Measurements from ENCODE around the gene G6PC1.
"Not testable (repeated sequence)": the region's sequence is repeated elsewhere in the genome, so short reads cannot be mapped to it uniquely, and the experiment has no call there.

G6PC1 gene

GRCh38 chr17:42901535-42902229 lies 1.1 kb downstream of the G6PC1 start:
- ChIA-PET POLR2A (no interaction called here), CTCF (no interaction called here)
- TF ChIP-seq TARDBP (IDR thresholded peaks at IDR 0.05) (no peak), NFRKB (IDR thresholded peaks at IDR 0.05) (no peak), CTBP1 (IDR thresholded peaks at IDR 0.05; ENCODE audit: borderline replicate concordance) (no peak), ZNF384 (IDR thresholded peaks at IDR 0.05) (no peak), ELF4 (IDR thresholded peaks at IDR 0.05) (no peak), FOXM1 (IDR thresholded peaks at IDR 0.05; ENCODE audit: borderline replicate concordance) (no peak), SUZ12 (IDR thresholded peaks at IDR 0.05) (no peak), BHLHE40 (IDR thresholded peaks at IDR 0.05; ENCODE audit: borderline replicate concordance) (no peak), LEF1 (IDR thresholded peaks at IDR 0.05; ENCODE audit: borderline replicate concordance) (no peak), SP1 (IDR thresholded peaks at IDR 0.05) (no peak), HDGF (IDR thresholded peaks at IDR 0.05; ENCODE audit: borderline replicate concordance) (no peak), FOXK2 (IDR thresholded peaks at IDR 0.05) (no peak), PKNOX1 (IDR thresholded peaks at IDR 0.05) (no peak), L3MBTL2 (conservative IDR thresholded peaks at IDR 0.05) (no peak), FOXA1 (IDR thresholded peaks at IDR 0.05) (no peak)

GRCh38 chr17:42904110-42904469 lies 3.5 kb downstream of the G6PC1 start:
- ChIA-PET CTCF (no interaction called here), POLR2A (no interaction called here)
- no peak for DNase-seq (ENCODE audit: extremely low spot score)
- TF ChIP-seq ZNF384 (IDR thresholded peaks at IDR 0.05) = no peak
- no peak for TF ChIP-seq FOXK2 (IDR thresholded peaks at IDR 0.05)
- TF ChIP-seq CTBP1 (IDR thresholded peaks at IDR 0.05; ENCODE audit: borderline replicate concordance) = no peak
- TF ChIP-seq TARDBP (IDR thresholded peaks at IDR 0.05) = no peak

More at GRCh38 chr17:42901535-42902229, 1.1 kb downstream of the G6PC1 start:
- DNase-seq (ENCODE audit: extremely low spot score) = no peak

GRCh38 chr17:42906772-42907446 lies 6.3 kb downstream of the G6PC1 start:
- ChIA-PET CTCF (no interaction called here), POLR2A (no interaction called here)
- TF ChIP-seq L3MBTL2 (conservative IDR thresholded peaks at IDR 0.05) = no peak
- no peak for TF ChIP-seq SP1 (IDR thresholded peaks at IDR 0.05)
- TF ChIP-seq PKNOX1 (IDR thresholded peaks at IDR 0.05) = no peak
- no peak for TF ChIP-seq BHLHE40 (IDR thresholded peaks at IDR 0.05; ENCODE audit: borderline replicate concordance)
- DNase-seq (ENCODE audit: extremely low spot score) = no peak

GRCh38 chr17:42908872-42909700 lies 8.5 kb downstream of the G6PC1 start:
- ChIA-PET CTCF (interaction anchor here (0.6 kb wide), 1 partner anchor 14 kb away, joined by 3 read pairs; no protein-coding TSS in a partner anchor), POLR2A (no interaction called here)
- no peak for DNase-seq (ENCODE audit: extremely low spot score)
- TF ChIP-seq ELF4 (IDR thresholded peaks at IDR 0.05) (no peak), FOXA1 (IDR thresholded peaks at IDR 0.05) (no peak), BHLHE40 (IDR thresholded peaks at IDR 0.05; ENCODE audit: borderline replicate concordance) (no peak), HDGF (IDR thresholded peaks at IDR 0.05; ENCODE audit: borderline replicate concordance) (no peak), CTBP1 (IDR thresholded peaks at IDR 0.05; ENCODE audit: borderline replicate concordance) (no peak), ARNT (IDR thresholded peaks at IDR 0.05) (no peak), SUZ12 (IDR thresholded peaks at IDR 0.05) (no peak), TARDBP (IDR thresholded peaks at IDR 0.05) (no peak), LEF1 (IDR thresholded peaks at IDR 0.05; ENCODE audit: borderline replicate concordance) (no peak), SP1 (IDR thresholded peaks at IDR 0.05) (no peak), NFRKB (IDR thresholded peaks at IDR 0.05) (no peak), ZNF384 (IDR thresholded peaks at IDR 0.05) (no peak)

GRCh38 chr17:42913522-42913921 lies 12.9 kb downstream of the G6PC1 start:
- CTCF ChIA-PET = no interaction called here
- POLR2A ChIA-PET = no interaction called here
- DNase-seq (ENCODE audit: extremely low spot score) = no peak
- TF ChIP-seq ELF4 (IDR thresholded peaks at IDR 0.05) = no peak
- no peak for TF ChIP-seq ZNF384 (IDR thresholded peaks at IDR 0.05)
- no peak for TF ChIP-seq SUZ12 (IDR thresholded peaks at IDR 0.05)
- TF ChIP-seq FOXA1 (IDR thresholded peaks at IDR 0.05) = no peak
- no peak for TF ChIP-seq ARNT (IDR thresholded peaks at IDR 0.05)
- no peak for TF ChIP-seq SP1 (IDR thresholded peaks at IDR 0.05)

GRCh38 chr17:42913981-42914617 lies 13.5 kb downstream of the G6PC1 start:
- ChIA-PET CTCF (no interaction called here), POLR2A (no interaction called here)
- TF ChIP-seq LEF1 (IDR thresholded peaks at IDR 0.05; ENCODE audit: borderline replicate concordance) = no peak
- no peak for TF ChIP-seq ARNT (IDR thresholded peaks at IDR 0.05)
- TF ChIP-seq PKNOX1 (IDR thresholded peaks at IDR 0.05) = no peak
- no peak for TF ChIP-seq TARDBP (IDR thresholded peaks at IDR 0.05)
- no peak for TF ChIP-seq FOXA1 (IDR thresholded peaks at IDR 0.05)
- no peak for TF ChIP-seq NFRKB (IDR thresholded peaks at IDR 0.05)
- TF ChIP-seq L3MBTL2 (conservative IDR thresholded peaks at IDR 0.05) = no peak
- no peak for TF ChIP-seq SP1 (IDR thresholded peaks at IDR 0.05)
- no peak for TF ChIP-seq BHLHE40 (IDR thresholded peaks at IDR 0.05; ENCODE audit: borderline replicate concordance)
- no peak for TF ChIP-seq FOXK2 (IDR thresholded peaks at IDR 0.05)
- no peak for TF ChIP-seq ZNF384 (IDR thresholded peaks at IDR 0.05)
- no peak for TF ChIP-seq ELF4 (IDR thresholded peaks at IDR 0.05)
- TF ChIP-seq HDGF (IDR thresholded peaks at IDR 0.05; ENCODE audit: borderline replicate concordance) = no peak
- TF ChIP-seq CTBP1 (IDR thresholded peaks at IDR 0.05; ENCODE audit: borderline replicate concordance) = no peak
- no peak for TF ChIP-seq SUZ12 (IDR thresholded peaks at IDR 0.05)
- TF ChIP-seq FOXM1 (IDR thresholded peaks at IDR 0.05; ENCODE audit: borderline replicate concordance) = no peak
- DNase-seq (ENCODE audit: extremely low spot score) = no peak

- POLR2A ChIA-PET; CTCF ChIA-PET; DNase-seq (ENCODE audit: extremely low spot score): not testable (repeated sequence)
These were observed 14.7 kb downstream of the G6PC1 start for GRCh38 chr17:42915288-42915687.

Data from HEK293T (cell line).